Breast epithelium (tissue), 4 donors: Measurements from ENCODE around the gene SLC35F1. TPM values are rescaled to one million over a fixed set of nuclear protein-coding genes. Genes with fewer than 3 reads are reported as not detected.

Experiments
- DNase-seq, 2 donors: peaks; one replicate each; pipeline ENCODE4 v3.0.0-alpha.2; 2019; ENCODE audit warnings: low spot score in 2 of 2
- H3K27ac ChIP-seq, 2 donors: fragments of 200-600 bp; sonication (generic) in 1 of 2; one replicate each; pipeline ENCODE4 v1.5.1; 2016 to 2019; ENCODE audit warnings: mild to moderate bottlenecking in 1 of 2
- H3K27me3 ChIP-seq, 2 donors: fragments of 200-600 bp; sonication (generic) in 1 of 2; one replicate each; pipeline versions ENCODE4 v1.5.1 to v1.6.0; 2017 to 2019; ENCODE audit warnings: control low read depth in 1 of 2, mild to moderate bottlenecking in 1 of 2
- H3K36me3 ChIP-seq: fragments of 200-600 bp; one replicate; pipeline ENCODE4 v1.5.1; 2019
- H3K4me1 ChIP-seq, 2 donors: fragments of 200-600 bp; sonication (generic); one replicate each; pipeline ENCODE4 v1.5.1; 2016 to 2019; ENCODE audit warnings: control low read depth in 1 of 2
- H3K4me3 ChIP-seq, 3 donors: fragments of 200-600 bp; sonication (generic); 1 replicate in 2 of 3; 2 replicates in 1 of 3; pipeline ENCODE4 v1.5.1; 2016 to 2019; ENCODE audit warnings: mild to moderate bottlenecking in 3 of 3, moderate library complexity in 2 of 3
- H3K9me3 ChIP-seq, 2 donors: fragments of 200-600 bp; sonication (generic) in 1 of 2; one replicate each; pipeline ENCODE4 v1.5.1; 2016 to 2019; ENCODE audit warnings: control low read depth in 1 of 2
- CTCF ChIP-seq, 3 donors: fragments of 450-650 bp; IDR thresholded peaks; one replicate each; pipeline ENCODE4 v1.5.1; 2016 to 2017; ENCODE audit warnings: antibody characterized with exemption in 3 of 3, mild to moderate bottlenecking in 3 of 3, moderate library complexity in 3 of 3
- POLR2A ChIP-seq: fragments of 450-650 bp; IDR thresholded peaks from one replicate; pipeline ENCODE4 v1.6.1; 2016; ENCODE audit warnings: antibody characterized with exemption, mild to moderate bottlenecking, moderate library complexity
- POLR2AphosphoS5 ChIP-seq, 3 donors: sonication (generic); formaldehyde crosslinking; IDR thresholded peaks; one replicate each; pipeline ENCODE4 v1.6.1; 2017; ENCODE audit warnings: antibody characterized with exemption in 3 of 3
- intact Hi-C: fragments of 100-400 bp; cut with DNase I; formaldehyde crosslinking; loops from one replicate; pipeline ENCODE4 v1.15.1; 2023; ENCODE audit warnings: low total_unique reads
- total RNA-seq, 3 donors: library from RNA; depleted of rRNA; stranded (reverse); fragments of >200 nt; gene quantifications; one replicate each; pipeline ENCODE4 v1.1.0, GENCODE V29; 2016

The SLC35F1 gene
- total RNA-seq, 3 donors from 2014 or later: 0.66 to 2.5 (median 0.80) TPM

GRCh38 chr6:118334634-118335033 lies 427.6 kb downstream of the SLC35F1 start:
- H3K4me1 ChIP-seq: no peaks in the 10 kb centered on the region
- H3K27me3 ChIP-seq: no peaks in the 10 kb centered on the region
- intact Hi-C loops: no loop called here
- no peaks in the 10 kb centered on the region for H3K36me3 ChIP-seq
- no peak overlapping the region for H3K4me3 ChIP-seq
- H3K27ac ChIP-seq: no peak overlapping the region
- no peak for DNase-seq
- TF ChIP-seq POLR2A: no peak
- TF ChIP-seq POLR2AphosphoS5 (IDR thresholded peaks at IDR 0.05): no peak
- TF ChIP-seq CTCF (IDR thresholded peaks at IDR 0.05): no peak
- peaks cover 3 to 5% of the 10 kb centered on the region in 2 donors for H3K9me3 ChIP-seq

GRCh38 chr6:118335325-118335816 lies 428.3 kb downstream of the SLC35F1 start:
- H3K4me1 ChIP-seq: no peaks in the 10 kb centered on the region
- DNase-seq: no peak
- peaks cover 3 to 5% of the 10 kb centered on the region in 2 donors for H3K9me3 ChIP-seq
- no peak overlapping the region for H3K27ac ChIP-seq
- TF ChIP-seq POLR2AphosphoS5 (IDR thresholded peaks at IDR 0.05) (no peak), POLR2A (no peak), CTCF (IDR thresholded peaks at IDR 0.05) (no peak)
- no peaks in the 10 kb centered on the region for H3K36me3 ChIP-seq
- no peak overlapping the region for H3K4me3 ChIP-seq
- H3K27me3 ChIP-seq: no peaks in the 10 kb centered on the region
- intact Hi-C loops: no loop called here

GRCh38 chr6:118344014-118344670 lies 437.1 kb downstream of the SLC35F1 start:
- Histone ChIP-seq H3K4me3 (no peak overlapping the region), H3K27me3 (no peaks in the 10 kb centered on the region), H3K9me3 (peaks cover 6 to 10% of the 10 kb centered on the region in 2 donors), H3K36me3 (no peaks in the 10 kb centered on the region), H3K27ac (no peak overlapping the region), H3K4me1 (no peaks in the 10 kb centered on the region)
- no peak for DNase-seq
- no peak for TF ChIP-seq POLR2A
- TF ChIP-seq CTCF (IDR thresholded peaks at IDR 0.05): no peak
- TF ChIP-seq POLR2AphosphoS5 (IDR thresholded peaks at IDR 0.05): no peak
- intact Hi-C loops: no loop called here

GRCh38 chr6:118350881-118351430 lies 443.9 kb downstream of the SLC35F1 start:
- H3K27ac ChIP-seq: no peak overlapping the region
- H3K36me3 ChIP-seq: no peaks in the 10 kb centered on the region
- H3K27me3 ChIP-seq: no peaks in the 10 kb centered on the region
- no peak for DNase-seq
- H3K4me1 ChIP-seq: no peaks in the 10 kb centered on the region
- intact Hi-C loops: no loop called here
- no peak for TF ChIP-seq POLR2AphosphoS5 (IDR thresholded peaks at IDR 0.05)
- no peak overlapping the region for H3K4me3 ChIP-seq
- H3K9me3 ChIP-seq: peaks cover 0 to 8% of the 10 kb centered on the region in 2 donors

GRCh38 chr6:118353564-118353963 lies 446.5 kb downstream of the SLC35F1 start:
- H3K27me3 ChIP-seq: no peaks in the 10 kb centered on the region
- intact Hi-C loops: no loop called here
- TF ChIP-seq CTCF (IDR thresholded peaks at IDR 0.05) (no peak), POLR2AphosphoS5 (IDR thresholded peaks at IDR 0.05) (no peak), POLR2A (no peak)
- no peaks in the 10 kb centered on the region for H3K4me1 ChIP-seq
- H3K4me3 ChIP-seq: no peak overlapping the region
- H3K27ac ChIP-seq: no peak overlapping the region
- H3K9me3 ChIP-seq: peaks cover 0 to 8% of the 10 kb centered on the region in 2 donors
- no peak for DNase-seq
- H3K36me3 ChIP-seq: no peaks in the 10 kb centered on the region
